CD4-positive, alpha-beta T cell (primary cell): ENCODE results near the gene TNFRSF13B. TPM values are rescaled to one million over a fixed set of nuclear protein-coding genes. Genes with fewer than 3 reads are reported as not detected.
"Not testable (repeated sequence)": the region's sequence is repeated elsewhere in the genome, so short reads cannot be mapped to it uniquely, and the experiment has no call there.

Experiments used
- ATAC-seq: fragments of 200-7000 bp; cut with Tn5 transposase; one replicate; pipeline ENCODE4 v1.10.0; 2022; ENCODE audit warnings: mild to moderate bottlenecking; ENCODE audit not compliant: poor library complexity
- CTCF ChIA-PET: fragments of 350-600 bp; sonication (Branson Sonifier 250); formaldehyde crosslinking; loops from one replicate; lab custom pipeline; 2021; ENCODE audit warnings: antibody characterized with exemption, inconsistent platforms; lab: Charles Lee
- POLR2A ChIA-PET: fragments of 350-600 bp; sonication (Branson Sonifier 250); formaldehyde crosslinking; loops from one replicate; lab custom pipeline; 2021; ENCODE audit warnings: antibody characterized with exemption, inconsistent platforms; lab: Charles Lee
- DNase-seq, 14 experiments: peaks; one replicate each; pipeline ENCODE4 v3.0.0-alpha.2; 2013 to 2020; ENCODE audit warnings: mixed read lengths in 2 of 14
- H3K27ac ChIP-seq, 2 donors: one replicate each; pipeline versions ENCODE4 v1.5.1 to v1.7.0; 2013; ENCODE audit warnings: low read length in 2 of 2, low read depth in 1 of 2, mild to moderate bottlenecking in 1 of 2
- H3K27me3 ChIP-seq, 2 experiments: 1 replicate in 1 of 2; 2 replicates in 1 of 2; pipeline versions ENCODE4 v1.6.1 to v1.7.0; 2013; ENCODE audit warnings: low read length in 2 of 2, control low read depth in 1 of 2, mild to moderate bottlenecking in 1 of 2, moderate library complexity in 1 of 2; ENCODE audit not compliant: insufficient read depth in 2 of 2, control insufficient read depth in 1 of 2
- H3K36me3 ChIP-seq: one replicate; pipeline ENCODE4 v1.6.1; 2013; ENCODE audit warnings: low read length, control low read depth; ENCODE audit not compliant: insufficient read depth
- H3K4me1 ChIP-seq: one replicate; pipeline ENCODE4 v1.6.1; 2013; ENCODE audit warnings: low read length, control low read depth; ENCODE audit not compliant: insufficient read depth
- H3K4me3 ChIP-seq: one replicate; pipeline ENCODE4 v1.5.1; 2013; ENCODE audit warnings: mild to moderate bottlenecking, low read length, moderate library complexity
- H3K9me3 ChIP-seq, 2 experiments: 1 replicate in 1 of 2; 2 replicates in 1 of 2; pipeline versions ENCODE4 v1.6.1 to v1.7.0; 2013; ENCODE audit warnings: low read length in 2 of 2, mild to moderate bottlenecking in 2 of 2, control low read depth in 1 of 2, moderate library complexity in 1 of 2; ENCODE audit not compliant: control insufficient read depth in 1 of 2, insufficient read depth in 1 of 2
- H3K27ac Mint-ChIP-seq: one replicate; pipeline ENCODE4 v1.8.0; 2020; ENCODE audit warnings: mixed read lengths
- H3K27me3 Mint-ChIP-seq: one replicate; pipeline ENCODE4 v1.8.0; 2021; ENCODE audit warnings: mixed read lengths
- H3K36me3 Mint-ChIP-seq: one replicate; pipeline ENCODE4 v1.8.0; 2021; ENCODE audit warnings: low read depth, mixed read lengths
- H3K4me1 Mint-ChIP-seq: one replicate; pipeline ENCODE4 v1.8.0; 2021; ENCODE audit warnings: low read depth, mixed read lengths
- H3K4me3 Mint-ChIP-seq: one replicate; pipeline ENCODE4 v1.8.0; 2020; ENCODE audit warnings: mild to moderate bottlenecking, mixed read lengths
- H3K9me3 Mint-ChIP-seq: one replicate; pipeline ENCODE4 v1.8.0; 2020; ENCODE audit warnings: mixed read lengths
- intact Hi-C, 2 experiments: fragments of 100-400 bp; cut with DNase I in 1 of 2; cut with micrococcal nuclease in 1 of 2; formaldehyde crosslinking; loops; one replicate each; pipeline versions ENCODE4 v1.15.1 to v1.9.0; 2023 to 2025; cut with DNase I, micrococcal nuclease
- total RNA-seq, 174 experiments: library from RNA in 2 of 174; stranded (reverse) in 2 of 174; gene quantifications; one replicate each; pipeline ENCODE4 v1.2.3 and lab custom pipeline; 2021 to 2026
- TF ChIP-seq, protein P1 (sequence below): fragments of 200-600 bp; IDR thresholded peaks from one replicate; pipeline ENCODE4 v1.8.0; 2022; ENCODE audit warnings: antibody characterized with exemption, mild to moderate bottlenecking

TNFRSF13B gene
- total RNA-seq, 2 experiments from 2014 or later = not detected

DNA sequence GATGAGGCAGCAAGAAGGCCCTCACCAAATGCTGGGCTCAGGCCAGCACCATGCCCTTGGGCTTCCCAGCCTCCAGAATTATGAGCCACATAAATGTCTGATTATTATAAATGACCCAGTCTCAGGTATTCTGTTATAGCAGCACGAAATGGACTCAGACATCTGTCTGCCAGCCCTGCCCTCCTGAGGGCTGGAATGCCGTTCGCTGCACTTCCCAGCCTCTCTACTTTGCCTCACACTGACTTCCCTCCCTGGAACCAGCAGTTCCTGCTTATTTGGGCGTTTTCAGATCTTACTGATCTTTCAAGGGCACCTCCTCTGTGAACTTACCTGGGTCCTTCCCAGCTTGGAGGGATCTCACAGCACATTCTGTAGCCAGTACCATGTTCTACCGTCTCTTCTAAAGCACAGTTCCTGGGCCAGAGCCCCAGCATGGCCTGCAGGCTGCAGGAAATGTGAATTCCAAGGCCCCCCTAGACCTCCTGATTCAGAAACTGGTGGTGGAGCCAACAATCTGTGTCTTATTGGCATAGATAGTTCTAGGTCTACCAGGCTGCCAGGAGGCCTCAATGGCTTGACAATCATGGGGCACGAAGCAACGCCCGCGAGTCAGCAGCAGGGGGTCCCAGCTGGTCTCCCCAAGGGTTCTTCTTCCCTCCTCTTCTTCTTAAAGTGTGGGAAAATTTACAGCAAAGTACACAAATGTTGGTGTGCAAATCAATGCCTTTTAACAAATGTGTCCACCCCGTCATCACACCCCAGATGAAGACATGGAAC is 36.9 kb upstream of the TNFRSF13B start:
- H3K36me3 ChIP-seq, H3K27ac Mint-ChIP-seq, H3K27me3 Mint-ChIP-seq, H3K4me3 ChIP-seq, CTCF ChIA-PET, ATAC-seq, H3K4me1 Mint-ChIP-seq, H3K9me3 ChIP-seq, H3K36me3 Mint-ChIP-seq, DNase-seq, H3K27me3 ChIP-seq, H3K4me3 Mint-ChIP-seq, H3K27ac ChIP-seq, POLR2A ChIA-PET, H3K9me3 Mint-ChIP-seq, H3K4me1 ChIP-seq: not testable (repeated sequence)
- intact Hi-C loops = loop anchor here in 1 of 2 experiments (10.0 kb wide), 1 partner anchor 236 kb away; no protein-coding TSS in a partner anchor

DNA sequence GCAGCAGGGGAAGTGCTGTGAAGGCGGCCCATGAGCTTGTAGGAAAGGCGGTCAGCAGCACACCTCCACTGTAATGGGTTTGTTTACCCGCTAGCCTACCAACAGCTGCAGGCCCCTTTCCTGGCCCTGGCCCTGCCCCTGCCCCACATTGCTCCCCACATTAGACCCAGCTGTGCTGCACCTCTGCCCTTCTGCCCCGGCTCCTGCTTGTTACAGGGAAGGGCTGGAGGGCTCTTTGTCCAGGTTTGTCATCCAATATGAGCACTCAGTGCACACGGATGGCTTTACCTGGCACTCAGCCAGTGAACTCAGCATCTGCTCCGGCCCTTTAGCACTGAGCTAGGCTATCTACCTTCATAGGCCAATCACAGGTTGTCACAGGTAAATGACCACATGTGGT is 36.0 kb upstream of the TNFRSF13B start:
- not testable (repeated sequence) for H3K27ac ChIP-seq, ATAC-seq
- intact Hi-C loops = loop anchor here in 1 of 2 experiments (10.0 kb wide), 1 partner anchor 237 kb away; no protein-coding TSS in a partner anchor

DNA sequence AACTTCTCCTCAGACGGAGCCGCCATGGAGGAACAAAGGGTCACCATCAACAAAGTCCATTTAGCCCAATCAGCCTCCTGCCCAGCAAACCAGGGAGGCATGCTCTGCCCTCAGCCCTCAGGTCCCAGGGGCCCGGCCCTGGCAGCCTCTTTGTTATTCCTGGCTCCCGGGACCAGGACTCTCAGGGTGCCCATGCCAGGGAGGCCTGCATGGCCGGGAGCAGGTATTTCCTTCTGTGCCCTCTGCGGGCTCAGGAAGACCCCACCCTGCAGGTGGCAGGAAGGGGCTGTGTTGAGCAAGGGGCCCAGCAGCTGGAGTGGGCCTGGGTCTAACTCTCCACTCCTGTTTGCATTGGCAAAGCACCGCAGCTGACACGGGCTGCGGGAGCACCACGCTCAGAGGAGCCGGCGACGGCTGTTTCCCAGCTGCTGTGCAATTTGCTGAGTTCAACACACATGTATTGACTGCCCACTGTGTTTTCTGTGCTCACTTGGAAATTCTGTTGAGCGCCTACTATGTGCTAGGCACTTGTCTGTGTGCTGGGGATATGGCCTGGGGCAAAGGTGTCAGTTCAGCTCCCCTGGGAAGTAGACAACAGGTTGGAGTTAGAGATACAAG is 33.2 kb upstream of the TNFRSF13B start:
- CTCF ChIA-PET, H3K27me3 ChIP-seq, DNase-seq, H3K27ac Mint-ChIP-seq, H3K4me1 Mint-ChIP-seq, H3K4me1 ChIP-seq, H3K9me3 ChIP-seq, POLR2A ChIA-PET, H3K9me3 Mint-ChIP-seq, H3K4me3 ChIP-seq, H3K27ac ChIP-seq, ATAC-seq, H3K4me3 Mint-ChIP-seq, H3K27me3 Mint-ChIP-seq, H3K36me3 ChIP-seq, H3K36me3 Mint-ChIP-seq: not testable (repeated sequence)
- intact Hi-C loops = loop anchor here in 1 of 2 experiments (10.0 kb wide), 1 partner anchor 240 kb away; no protein-coding TSS in a partner anchor

More for the DNA sequence above, 36.0 kb upstream of the TNFRSF13B start:
- POLR2A ChIA-PET, H3K27me3 ChIP-seq, CTCF ChIA-PET, H3K36me3 ChIP-seq, H3K27ac Mint-ChIP-seq, H3K4me1 ChIP-seq, H3K9me3 Mint-ChIP-seq, H3K27me3 Mint-ChIP-seq, H3K9me3 ChIP-seq, H3K36me3 Mint-ChIP-seq, H3K4me3 Mint-ChIP-seq, H3K4me3 ChIP-seq, H3K4me1 Mint-ChIP-seq, DNase-seq: not testable (repeated sequence)

DNA sequence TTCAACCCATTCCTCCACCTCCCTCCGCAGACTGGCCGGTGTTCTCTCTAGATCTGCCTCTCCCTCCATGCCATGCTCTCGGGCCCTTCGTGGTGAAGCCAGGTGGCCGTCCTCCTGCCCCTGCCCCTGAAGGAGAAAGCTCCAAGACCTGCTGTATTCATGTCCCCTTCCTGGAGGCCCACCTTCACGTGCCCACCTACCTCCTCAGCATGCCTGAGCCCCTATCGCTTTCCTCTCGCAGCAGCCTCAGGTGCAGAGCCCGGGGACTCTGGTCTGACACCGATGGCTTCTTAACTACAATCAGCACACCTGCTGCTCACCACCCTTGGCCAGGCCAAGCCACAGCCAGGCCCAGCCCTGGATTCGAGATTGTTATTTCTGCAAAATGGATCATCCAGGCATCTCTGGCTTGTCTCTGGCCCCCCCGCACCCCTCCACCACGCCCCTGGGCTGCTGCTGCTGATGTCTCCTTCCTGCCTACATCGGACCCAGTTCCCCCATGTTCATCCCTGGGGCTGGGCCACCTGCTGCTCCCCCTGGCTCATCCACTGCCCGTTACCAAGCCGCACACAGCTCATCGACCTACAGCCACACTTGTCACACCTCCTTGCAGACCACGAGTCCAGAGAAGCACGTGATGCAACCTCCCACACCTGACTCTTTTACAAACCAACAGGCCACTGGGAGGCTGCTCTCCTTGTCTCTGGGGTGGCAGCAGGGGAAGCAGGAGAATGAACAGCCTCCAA is 32.5 kb upstream of the TNFRSF13B start:
- Histone ChIP-seq H3K4me1 (peaks cover 8% of the 10 kb centered on the region), H3K36me3 (no peaks in the 10 kb centered on the region), H3K9me3 (no peaks in the 10 kb centered on the region), H3K4me3 (no peak overlapping the region), H3K27me3 (no peaks in the 10 kb centered on the region), H3K27ac (no peak overlapping the region)
- Mint-ChIP-seq H3K36me3 (no peaks in the 10 kb centered on the region), H3K4me1 (peaks cover 5% of the 10 kb centered on the region), H3K9me3 (no peaks in the 10 kb centered on the region), H3K27me3 (no peaks in the 10 kb centered on the region), H3K27ac (no peak overlapping the region), H3K4me3 (no peak overlapping the region)
- intact Hi-C loops = loop anchor here in 1 of 2 experiments (10.0 kb wide), 1 partner anchor 240 kb away; no protein-coding TSS in a partner anchor
- CTCF ChIA-PET = no interaction called here
- POLR2A ChIA-PET = no interaction called here
- no peak for ATAC-seq
- DNase-seq = no peak
- TF ChIP-seq, protein P1, sequence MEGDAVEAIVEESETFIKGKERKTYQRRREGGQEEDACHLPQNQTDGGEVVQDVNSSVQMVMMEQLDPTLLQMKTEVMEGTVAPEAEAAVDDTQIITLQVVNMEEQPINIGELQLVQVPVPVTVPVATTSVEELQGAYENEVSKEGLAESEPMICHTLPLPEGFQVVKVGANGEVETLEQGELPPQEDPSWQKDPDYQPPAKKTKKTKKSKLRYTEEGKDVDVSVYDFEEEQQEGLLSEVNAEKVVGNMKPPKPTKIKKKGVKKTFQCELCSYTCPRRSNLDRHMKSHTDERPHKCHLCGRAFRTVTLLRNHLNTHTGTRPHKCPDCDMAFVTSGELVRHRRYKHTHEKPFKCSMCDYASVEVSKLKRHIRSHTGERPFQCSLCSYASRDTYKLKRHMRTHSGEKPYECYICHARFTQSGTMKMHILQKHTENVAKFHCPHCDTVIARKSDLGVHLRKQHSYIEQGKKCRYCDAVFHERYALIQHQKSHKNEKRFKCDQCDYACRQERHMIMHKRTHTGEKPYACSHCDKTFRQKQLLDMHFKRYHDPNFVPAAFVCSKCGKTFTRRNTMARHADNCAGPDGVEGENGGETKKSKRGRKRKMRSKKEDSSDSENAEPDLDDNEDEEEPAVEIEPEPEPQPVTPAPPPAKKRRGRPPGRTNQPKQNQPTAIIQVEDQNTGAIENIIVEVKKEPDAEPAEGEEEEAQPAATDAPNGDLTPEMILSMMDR = no peak

DNA sequence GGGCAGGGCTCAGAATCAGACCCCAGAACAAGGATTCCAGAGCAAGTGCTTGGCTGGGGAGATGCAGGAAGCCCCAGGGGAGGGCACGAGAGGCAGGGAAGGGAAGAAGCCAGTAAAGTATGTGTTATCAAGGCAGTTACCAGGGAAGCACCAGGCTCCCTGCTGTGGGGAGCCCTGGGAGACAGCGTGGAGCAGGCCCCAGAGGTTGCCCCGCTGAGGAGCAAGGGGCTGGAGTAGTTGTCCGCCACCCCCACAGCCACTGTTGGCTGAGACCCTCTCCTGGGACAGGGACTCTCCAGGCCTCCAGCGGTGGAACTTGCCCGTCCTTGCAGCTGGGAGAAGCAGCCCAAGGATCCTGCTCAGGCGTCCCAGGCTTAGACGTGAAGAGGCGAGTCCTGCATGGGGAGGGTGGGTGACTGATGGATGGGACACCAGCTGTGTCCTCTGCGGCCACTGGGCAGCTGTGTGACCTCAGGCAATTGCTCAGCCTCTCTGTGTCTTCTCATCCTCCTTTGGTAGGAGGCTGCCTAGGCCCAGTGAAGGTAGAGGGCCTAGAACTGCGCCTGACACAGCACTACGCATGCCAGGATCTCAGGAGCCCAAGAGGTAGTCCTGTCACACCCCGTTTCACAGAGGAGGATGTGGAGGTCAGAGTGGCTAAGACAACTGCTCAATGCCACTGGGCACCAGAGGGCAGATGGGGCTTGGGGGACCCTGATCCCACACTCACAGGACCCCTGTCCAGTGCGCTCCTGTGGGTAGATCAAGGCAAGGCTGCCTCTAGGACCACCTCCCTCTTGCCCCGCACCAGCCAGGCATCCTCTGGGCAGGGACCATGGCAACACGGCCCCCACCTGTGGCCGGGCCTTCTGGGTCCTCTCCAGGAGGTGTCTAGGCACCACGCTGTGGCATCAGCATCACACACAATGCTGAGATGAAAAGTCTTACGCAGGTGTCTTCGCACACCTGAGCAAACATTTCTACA is 31.1 kb upstream of the TNFRSF13B start:
- H3K27me3 Mint-ChIP-seq, H3K36me3 Mint-ChIP-seq, H3K27ac ChIP-seq, H3K36me3 ChIP-seq, DNase-seq, H3K9me3 ChIP-seq, H3K4me1 ChIP-seq, H3K4me3 Mint-ChIP-seq, POLR2A ChIA-PET, ATAC-seq, H3K27ac Mint-ChIP-seq, H3K4me3 ChIP-seq, H3K9me3 Mint-ChIP-seq, H3K27me3 ChIP-seq, H3K4me1 Mint-ChIP-seq, CTCF ChIA-PET: not testable (repeated sequence)
- intact Hi-C loops = loop anchor here in 1 of 2 experiments (10.0 kb wide), 1 partner anchor 242 kb away; no protein-coding TSS in a partner anchor
